IMR-90 (cell line): ENCODE results near the gene RABEP2.

Source experiments
- MAFK ChIP-seq: IDR thresholded peaks from 2 replicates; pipeline ENCODE4 v1.6.1; 2012; ENCODE audit warnings: low read depth, low read length, improper control_type of control experiment
- MAZ ChIP-seq: IDR thresholded peaks from 2 replicates; pipeline ENCODE4 v1.6.1; 2012; ENCODE audit warnings: low read depth, mild to moderate bottlenecking, low read length, improper control_type of control experiment, moderate library complexity, borderline replicate concordance
- NFE2L2 ChIP-seq: fragments of 150-350 bp; IDR thresholded peaks from 2 replicates; pipeline ENCODE4 v1.6.1; 2016; ENCODE audit warnings: low read depth, mild to moderate bottlenecking, low read length
- POLR2A ChIP-seq: IDR thresholded peaks from 2 replicates; pipeline ENCODE4 v1.6.1; 2012; ENCODE audit warnings: mild to moderate bottlenecking, low read depth, low read length
- RFX5 ChIP-seq: IDR thresholded peaks from 2 replicates; pipeline ENCODE4 v1.8.0; 2012; ENCODE audit warnings: low read depth, mild to moderate bottlenecking, low read length, moderate library complexity
- SMC3 ChIP-seq: fragments of 150-350 bp; IDR thresholded peaks from 2 replicates; pipeline ENCODE4 v1.6.1; 2016; ENCODE audit warnings: low read depth, mild to moderate bottlenecking, antibody characterized with exemption, low read length, moderate library complexity
- TF ChIP-seq, protein P1 (sequence below): fragments of 150-350 bp; IDR thresholded peaks from 2 replicates; pipeline ENCODE4 v1.6.1; 2016; ENCODE audit warnings: low read depth, mild to moderate bottlenecking, low read length, moderate library complexity, borderline replicate concordance
- TF ChIP-seq, protein P2 (sequence below): conservative IDR thresholded peaks from 2 replicates; pipeline ENCODE4 v1.5.1; 2012; ENCODE audit warnings: mild to moderate bottlenecking, low read depth, low read length, improper control_type of control experiment
- TF ChIP-seq, protein P3 (sequence below): fragments of 150-350 bp; IDR thresholded peaks from 2 replicates; pipeline ENCODE4 v1.6.1; 2017; ENCODE audit warnings: mild to moderate bottlenecking, antibody characterized with exemption, low read length, low read depth

- TF ChIP-seq, protein P1, sequence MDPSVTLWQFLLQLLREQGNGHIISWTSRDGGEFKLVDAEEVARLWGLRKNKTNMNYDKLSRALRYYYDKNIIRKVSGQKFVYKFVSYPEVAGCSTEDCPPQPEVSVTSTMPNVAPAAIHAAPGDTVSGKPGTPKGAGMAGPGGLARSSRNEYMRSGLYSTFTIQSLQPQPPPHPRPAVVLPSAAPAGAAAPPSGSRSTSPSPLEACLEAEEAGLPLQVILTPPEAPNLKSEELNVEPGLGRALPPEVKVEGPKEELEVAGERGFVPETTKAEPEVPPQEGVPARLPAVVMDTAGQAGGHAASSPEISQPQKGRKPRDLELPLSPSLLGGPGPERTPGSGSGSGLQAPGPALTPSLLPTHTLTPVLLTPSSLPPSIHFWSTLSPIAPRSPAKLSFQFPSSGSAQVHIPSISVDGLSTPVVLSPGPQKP, result no peak
- TF ChIP-seq POLR2A (no peak), SMC3 (no peak), RFX5 (no peak), MAZ (no peak), MAFK (no peak), NFE2L2 (no peak)
- TF ChIP-seq, protein P2, sequence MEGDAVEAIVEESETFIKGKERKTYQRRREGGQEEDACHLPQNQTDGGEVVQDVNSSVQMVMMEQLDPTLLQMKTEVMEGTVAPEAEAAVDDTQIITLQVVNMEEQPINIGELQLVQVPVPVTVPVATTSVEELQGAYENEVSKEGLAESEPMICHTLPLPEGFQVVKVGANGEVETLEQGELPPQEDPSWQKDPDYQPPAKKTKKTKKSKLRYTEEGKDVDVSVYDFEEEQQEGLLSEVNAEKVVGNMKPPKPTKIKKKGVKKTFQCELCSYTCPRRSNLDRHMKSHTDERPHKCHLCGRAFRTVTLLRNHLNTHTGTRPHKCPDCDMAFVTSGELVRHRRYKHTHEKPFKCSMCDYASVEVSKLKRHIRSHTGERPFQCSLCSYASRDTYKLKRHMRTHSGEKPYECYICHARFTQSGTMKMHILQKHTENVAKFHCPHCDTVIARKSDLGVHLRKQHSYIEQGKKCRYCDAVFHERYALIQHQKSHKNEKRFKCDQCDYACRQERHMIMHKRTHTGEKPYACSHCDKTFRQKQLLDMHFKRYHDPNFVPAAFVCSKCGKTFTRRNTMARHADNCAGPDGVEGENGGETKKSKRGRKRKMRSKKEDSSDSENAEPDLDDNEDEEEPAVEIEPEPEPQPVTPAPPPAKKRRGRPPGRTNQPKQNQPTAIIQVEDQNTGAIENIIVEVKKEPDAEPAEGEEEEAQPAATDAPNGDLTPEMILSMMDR, result no peak
- TF ChIP-seq, protein P3, sequence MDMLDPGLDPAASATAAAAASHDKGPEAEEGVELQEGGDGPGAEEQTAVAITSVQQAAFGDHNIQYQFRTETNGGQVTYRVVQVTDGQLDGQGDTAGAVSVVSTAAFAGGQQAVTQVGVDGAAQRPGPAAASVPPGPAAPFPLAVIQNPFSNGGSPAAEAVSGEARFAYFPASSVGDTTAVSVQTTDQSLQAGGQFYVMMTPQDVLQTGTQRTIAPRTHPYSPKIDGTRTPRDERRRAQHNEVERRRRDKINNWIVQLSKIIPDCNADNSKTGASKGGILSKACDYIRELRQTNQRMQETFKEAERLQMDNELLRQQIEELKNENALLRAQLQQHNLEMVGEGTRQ, result no peak
These were observed 42.1 kb upstream of the RABEP2 start for GRCh38 chr16:28967156-28967555.
